Breast epithelium (tissue), 4 donors: ENCODE data around the gene CTNNA1. TPM values are rescaled to one million over a fixed set of nuclear protein-coding genes. Genes with fewer than 3 reads are reported as not detected.

Experiments used
- DNase-seq, 2 donors: peaks; one replicate each; pipeline ENCODE4 v3.0.0-alpha.2; 2019; ENCODE audit warnings: low spot score in 2 of 2
- H3K27ac ChIP-seq, 2 donors: fragments of 200-600 bp; sonication (generic) in 1 of 2; one replicate each; pipeline ENCODE4 v1.5.1; 2016 to 2019; ENCODE audit warnings: mild to moderate bottlenecking in 1 of 2
- H3K27me3 ChIP-seq, 2 donors: fragments of 200-600 bp; sonication (generic) in 1 of 2; one replicate each; pipeline versions ENCODE4 v1.5.1 to v1.6.0; 2017 to 2019; ENCODE audit warnings: control low read depth in 1 of 2, mild to moderate bottlenecking in 1 of 2
- H3K36me3 ChIP-seq: fragments of 200-600 bp; one replicate; pipeline ENCODE4 v1.5.1; 2019
- H3K4me1 ChIP-seq, 2 donors: fragments of 200-600 bp; sonication (generic); one replicate each; pipeline ENCODE4 v1.5.1; 2016 to 2019; ENCODE audit warnings: control low read depth in 1 of 2
- H3K4me3 ChIP-seq, 3 donors: fragments of 200-600 bp; sonication (generic); 1 replicate in 2 of 3; 2 replicates in 1 of 3; pipeline ENCODE4 v1.5.1; 2016 to 2019; ENCODE audit warnings: mild to moderate bottlenecking in 3 of 3, moderate library complexity in 2 of 3
- H3K9me3 ChIP-seq, 2 donors: fragments of 200-600 bp; sonication (generic) in 1 of 2; one replicate each; pipeline ENCODE4 v1.5.1; 2016 to 2019; ENCODE audit warnings: control low read depth in 1 of 2
- CTCF ChIP-seq, 3 donors: fragments of 450-650 bp; IDR thresholded peaks; one replicate each; pipeline ENCODE4 v1.5.1; 2016 to 2017; ENCODE audit warnings: antibody characterized with exemption in 3 of 3, mild to moderate bottlenecking in 3 of 3, moderate library complexity in 3 of 3
- POLR2A ChIP-seq: fragments of 450-650 bp; IDR thresholded peaks from one replicate; pipeline ENCODE4 v1.6.1; 2016; ENCODE audit warnings: antibody characterized with exemption, mild to moderate bottlenecking, moderate library complexity
- POLR2AphosphoS5 ChIP-seq, 3 donors: sonication (generic); formaldehyde crosslinking; IDR thresholded peaks; one replicate each; pipeline ENCODE4 v1.6.1; 2017; ENCODE audit warnings: antibody characterized with exemption in 3 of 3
- intact Hi-C: fragments of 100-400 bp; cut with DNase I; formaldehyde crosslinking; loops from one replicate; pipeline ENCODE4 v1.15.1; 2023; ENCODE audit warnings: low total_unique reads
- total RNA-seq, 3 donors: library from RNA; depleted of rRNA; stranded (reverse); fragments of >200 nt; gene quantifications; one replicate each; pipeline ENCODE4 v1.1.0, GENCODE V29; 2016

Gene CTNNA1
- total RNA-seq, 3 donors from 2014 or later: 314 to 389 (median 321) TPM

GRCh38 chr5:138953387-138954256 is 200.4 kb downstream of the CTNNA1 start:
- Histone ChIP-seq H3K27me3 (no peaks in the 10 kb centered on the region), H3K36me3 (no peaks in the 10 kb centered on the region), H3K4me1 (peaks cover 8 to 22% of the 10 kb centered on the region in 2 donors), H3K9me3 (no peaks in the 10 kb centered on the region), H3K4me3 (peak overlapping the region in 1 of 3 donors; percentile 17), H3K27ac (peak overlapping the region; percentile 72 to 74)
- intact Hi-C loops: no loop called here
- peak in 1 of 2 donors; percentile 83 for DNase-seq
- TF ChIP-seq POLR2A (no peak), CTCF (IDR thresholded peaks at IDR 0.05) (no peak), POLR2AphosphoS5 (IDR thresholded peaks at IDR 0.05) (no peak)

- Histone ChIP-seq H3K27me3 (no peaks in the 10 kb centered on the region), H3K27ac (peak overlapping the region; percentile 72 to 74), H3K36me3 (no peaks in the 10 kb centered on the region), H3K4me1 (peaks cover 8 to 22% of the 10 kb centered on the region in 2 donors), H3K9me3 (no peaks in the 10 kb centered on the region), H3K4me3 (no peak overlapping the region)
- DNase-seq: no peak
- intact Hi-C loops: no loop called here
- TF ChIP-seq POLR2AphosphoS5 (IDR thresholded peaks at IDR 0.05) (no peak), CTCF (IDR thresholded peaks at IDR 0.05) (no peak), POLR2A (no peak)
Observed at GRCh38 chr5:138954257-138955012, 201.2 kb downstream of the CTNNA1 start.

DNA sequence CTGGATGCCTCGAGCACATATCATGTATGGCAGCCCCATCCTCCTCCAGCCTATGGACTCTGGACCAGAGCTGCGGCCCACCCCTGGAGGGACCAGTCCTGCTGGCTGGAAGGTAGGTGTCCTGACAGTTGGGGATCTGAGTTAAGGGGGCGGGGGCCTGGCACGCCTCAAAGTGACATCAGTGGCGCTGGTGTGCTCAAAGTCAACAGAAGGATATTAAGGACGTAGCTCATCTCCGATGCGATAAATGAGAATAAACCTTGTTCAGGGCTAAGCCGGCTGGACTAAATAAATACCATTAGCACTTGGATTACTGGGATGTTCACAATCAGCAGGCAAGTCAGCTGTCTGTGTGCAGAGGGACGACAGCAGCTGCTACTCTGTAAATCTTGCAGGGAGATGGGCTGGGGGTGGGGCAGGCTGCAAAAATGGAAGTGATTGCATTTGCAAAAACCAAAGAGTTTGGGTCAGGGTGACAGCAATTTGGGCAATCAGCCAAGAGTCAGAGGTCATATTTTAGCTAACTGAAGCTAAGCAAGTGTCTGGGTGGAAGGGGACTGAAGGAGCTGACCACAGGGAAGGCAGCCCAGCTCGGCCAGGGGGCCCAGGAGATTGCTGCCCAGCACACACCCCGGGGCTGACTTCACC is 201.9 kb downstream of the CTNNA1 start:
- peaks cover 8 to 22% of the 10 kb centered on the region in 2 donors for H3K4me1 ChIP-seq
- no peaks in the 10 kb centered on the region for H3K27me3 ChIP-seq
- no peaks in the 10 kb centered on the region for H3K9me3 ChIP-seq
- no peak for TF ChIP-seq POLR2A
- TF ChIP-seq POLR2AphosphoS5 (IDR thresholded peaks at IDR 0.05): no peak
- TF ChIP-seq CTCF (IDR thresholded peaks at IDR 0.05): no peak
- H3K4me3 ChIP-seq: no peak overlapping the region
- no peaks in the 10 kb centered on the region for H3K36me3 ChIP-seq
- DNase-seq: no peak
- intact Hi-C loops: no loop called here
- peak overlapping the region in 1 of 2 donors; percentile 72 for H3K27ac ChIP-seq

GRCh38 chr5:138955671-138956295 is 202.6 kb downstream of the CTNNA1 start:
- Histone ChIP-seq H3K27me3 (no peaks in the 10 kb centered on the region), H3K27ac (no peak overlapping the region), H3K4me1 (peaks cover 8 to 22% of the 10 kb centered on the region in 2 donors), H3K4me3 (no peak overlapping the region), H3K9me3 (no peaks in the 10 kb centered on the region), H3K36me3 (no peaks in the 10 kb centered on the region)
- intact Hi-C loops: no loop called here
- TF ChIP-seq POLR2AphosphoS5 (IDR thresholded peaks at IDR 0.05) (no peak), POLR2A (no peak), CTCF (IDR thresholded peaks at IDR 0.05) (no peak)
- no peak for DNase-seq
